NCI-H524 treated with DMSO at 0.1 percent for 48 hours (cell line): Measurements from ENCODE around the gene OR6S1.
"Not testable (repeated sequence)": the region's sequence is repeated elsewhere in the genome, so short reads cannot be mapped to it uniquely, and the experiment has no call there.

Experiments used
- DNase-seq: peaks from one replicate; lab custom pipeline; 2025; lab: John Stamatoyannopoulos, UW

Gene OR6S1

DNA sequence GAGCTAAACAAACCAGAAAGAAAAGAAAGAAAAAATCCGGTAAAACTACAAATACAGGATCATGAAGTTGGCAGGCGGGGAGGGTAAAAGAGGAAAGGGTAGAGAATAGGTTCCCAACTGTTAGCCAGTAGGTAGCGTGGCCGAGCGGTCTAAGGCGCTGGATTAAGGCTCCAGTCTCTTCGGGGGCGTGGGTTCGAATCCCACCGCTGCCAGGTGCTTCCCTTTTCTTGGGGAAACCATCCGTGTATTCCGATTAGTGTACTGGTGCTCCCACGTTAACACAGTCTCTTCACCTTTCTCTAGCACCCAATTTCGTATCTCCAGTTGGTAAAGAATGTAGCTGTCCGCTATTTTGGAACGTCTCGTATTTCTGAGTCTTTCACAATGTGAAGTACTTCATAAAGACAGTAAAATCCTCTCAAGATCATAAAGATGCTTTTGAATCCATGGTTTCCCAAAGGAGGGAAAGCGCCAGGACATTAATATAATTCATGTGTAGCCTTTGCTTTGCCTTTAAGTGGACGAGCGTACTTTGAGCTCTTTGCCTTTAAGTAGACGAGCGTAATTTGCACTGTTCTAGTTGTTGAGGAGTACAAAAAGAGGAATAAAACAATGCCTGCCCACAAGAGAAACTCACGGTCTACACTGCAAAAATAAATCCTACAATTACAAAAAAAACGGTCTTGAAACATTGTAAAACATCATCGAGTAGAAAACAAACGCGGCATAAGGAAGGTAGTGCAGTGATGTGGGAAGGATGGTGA, 31.3 kb downstream of the OR6S1 start:
- peak; percentile 85 for DNase-seq

GRCh38 chr14:20609215-20610001, 32.1 kb downstream of the OR6S1 start:
- DNase-seq = peak; percentile 76

DNA sequence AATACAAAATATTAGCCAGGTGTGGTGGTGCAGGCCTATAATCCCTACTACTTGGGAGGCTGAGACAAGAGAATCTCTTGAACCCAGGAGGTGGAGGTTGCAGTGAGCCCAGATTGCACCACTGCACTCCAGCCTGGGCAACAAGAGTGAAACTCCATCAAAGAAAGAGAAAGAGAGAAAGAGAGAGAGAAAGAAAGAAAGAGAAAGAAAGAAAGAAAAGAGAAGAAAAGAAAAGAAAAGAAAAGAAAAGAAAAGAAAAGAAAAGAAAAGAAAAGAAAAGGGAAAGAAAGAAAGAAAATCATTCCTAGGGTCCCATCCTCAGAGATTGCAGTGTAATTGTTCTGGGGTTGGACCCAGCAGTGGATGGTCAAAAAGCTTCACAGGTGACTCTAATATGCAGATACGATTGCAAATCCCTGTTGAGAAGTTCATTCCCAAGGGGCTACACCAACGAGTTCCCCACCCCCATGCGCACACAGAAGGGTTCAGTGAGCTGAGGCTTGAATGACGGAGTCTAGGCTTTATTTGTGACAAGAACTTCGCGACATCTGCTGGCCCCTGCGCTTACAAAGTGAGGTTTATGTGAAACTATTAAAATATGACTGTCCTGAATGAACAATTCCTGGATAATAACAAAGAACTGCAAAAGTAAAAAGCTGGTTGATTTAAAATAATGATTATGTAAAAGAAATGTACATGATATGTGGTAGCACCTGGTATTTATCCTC, 32.9 kb downstream of the OR6S1 start:
- peak; percentile 61 for DNase-seq

DNA sequence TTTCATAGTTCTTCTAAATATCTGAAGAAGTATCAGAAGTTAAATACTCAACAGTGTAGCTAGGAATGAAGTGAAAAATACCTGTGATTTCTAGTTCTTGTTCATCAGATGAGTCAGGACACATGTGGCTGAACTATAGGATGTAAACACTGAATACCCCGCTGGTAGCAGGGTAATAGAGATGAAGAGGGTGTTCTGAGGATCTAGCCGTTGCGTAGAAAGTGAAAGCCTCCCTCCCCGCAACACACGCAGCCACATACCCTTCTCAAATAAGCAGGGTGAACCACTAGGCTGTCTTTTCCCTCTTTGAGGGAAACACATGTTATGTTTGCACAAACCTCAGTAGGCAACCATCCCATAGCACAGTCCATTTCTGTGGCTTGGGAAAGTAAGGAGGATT, 33.9 kb downstream of the OR6S1 start:
- no peak for DNase-seq

- DNase-seq = no peak
These were observed 34.6 kb downstream of the OR6S1 start for GRCh38 chr14:20606902-20607242.

DNA sequence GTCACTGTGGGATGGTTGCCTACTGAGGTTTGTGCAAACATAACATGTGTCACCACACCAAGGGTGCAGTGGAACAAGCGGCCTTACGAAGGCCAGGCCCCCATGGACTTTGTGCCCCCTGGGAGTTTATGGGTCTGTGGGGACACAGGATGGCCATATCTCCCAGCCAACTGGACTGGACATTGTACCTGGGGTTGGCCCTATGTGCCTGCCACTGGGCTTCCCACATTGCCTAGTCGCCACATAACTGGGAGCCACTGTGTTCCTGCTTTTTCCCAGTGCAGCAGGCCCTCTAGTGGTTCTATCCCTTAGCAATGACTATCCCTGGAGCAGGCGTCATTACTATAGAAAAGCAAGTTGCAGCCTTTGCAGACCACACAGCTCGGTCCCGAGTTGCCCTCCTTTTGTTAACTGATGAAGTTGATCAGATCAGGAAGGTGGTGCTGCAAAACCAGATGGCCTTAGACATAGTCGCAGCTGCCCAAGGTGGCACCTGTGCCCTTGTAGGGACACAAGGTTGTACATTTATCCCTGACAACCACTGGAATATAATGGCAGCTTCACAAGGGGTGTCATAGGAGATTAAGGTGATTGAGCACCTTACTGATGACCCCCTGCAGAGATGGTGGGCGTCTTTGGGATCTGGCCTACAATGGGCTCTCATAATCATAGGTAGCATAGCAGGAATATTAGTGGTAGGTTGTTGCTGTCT, 35.1 kb downstream of the OR6S1 start:
- DNase-seq = no peak

GRCh38 chr14:20603813-20604690, 37.4 kb downstream of the OR6S1 start:
- DNase-seq = peak; percentile 87

DNA sequence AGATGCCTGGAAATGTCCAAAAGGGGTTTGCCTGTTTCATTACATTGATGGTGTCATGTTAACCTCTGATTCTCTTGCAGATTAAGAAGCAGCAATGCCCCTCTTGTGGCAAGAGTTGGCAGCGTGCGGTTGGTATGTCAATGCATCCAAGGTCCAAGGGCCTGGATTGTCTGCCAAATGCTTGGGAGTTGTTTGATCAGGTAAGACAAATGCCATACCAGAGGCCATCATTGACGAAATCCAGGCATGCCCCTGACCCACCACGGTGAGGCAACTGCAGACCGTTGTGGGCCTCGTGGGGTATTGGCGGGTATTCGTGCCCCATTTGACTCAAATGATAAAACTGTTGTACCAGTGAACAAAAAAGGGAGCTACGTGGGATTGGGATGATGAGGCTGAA, 38.9 kb downstream of the OR6S1 start:
- DNase-seq = no peak

- DNase-seq = no peak
These were observed 40.0 kb downstream of the OR6S1 start for GRCh38 chr14:20601522-20601921.

- no peak for DNase-seq
These were observed 44.4 kb downstream of the OR6S1 start for GRCh38 chr14:20597108-20597507.

DNA sequence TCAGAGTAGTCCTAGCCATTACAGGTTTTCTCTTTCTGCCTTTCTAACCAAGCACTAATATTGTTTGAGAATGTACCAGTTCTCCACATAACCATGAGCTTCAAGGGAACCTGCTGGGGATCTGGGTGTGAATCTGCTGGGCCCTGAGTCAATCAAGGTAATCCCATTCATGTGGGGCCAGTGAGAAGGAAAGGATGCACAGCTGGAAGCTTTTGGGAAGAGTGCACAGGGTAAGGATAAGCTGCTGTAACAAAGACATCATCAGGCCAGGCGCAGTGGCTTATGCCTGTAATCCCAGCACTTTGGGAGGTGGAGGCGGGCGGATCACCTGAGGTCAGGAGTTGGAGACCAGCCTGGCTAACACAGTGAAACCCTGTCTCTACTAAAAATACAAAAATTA, 45.8 kb downstream of the OR6S1 start:
- DNase-seq = not testable (repeated sequence)

DNA sequence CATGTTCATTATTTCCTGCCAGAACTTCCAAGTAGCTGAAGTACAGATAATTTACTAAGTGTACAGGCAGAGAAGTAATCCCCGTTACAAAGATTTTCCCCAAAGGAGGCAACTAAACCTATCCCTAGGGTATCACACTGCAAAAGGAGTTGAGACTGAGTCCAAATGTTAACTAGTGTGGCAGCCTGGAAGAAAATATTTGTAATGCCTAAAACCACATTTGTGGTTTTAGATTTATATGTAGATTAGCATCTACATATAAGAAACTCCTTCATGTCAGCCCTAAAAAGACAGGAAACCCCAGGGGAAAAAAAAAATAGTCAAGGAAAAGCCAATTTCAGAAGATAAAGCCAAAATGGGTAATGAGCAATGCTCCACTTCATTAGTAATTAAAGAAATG, 48.9 kb downstream of the OR6S1 start:
- DNase-seq = no peak

GRCh38 chr14:20591235-20591634, 50.3 kb downstream of the OR6S1 start, which contains the start of gene RNASE12:
TSS of gene RNASE12 (minus strand) at chr14:20591376. CDS start at chr14:20590723, 653 bp downstream.
- no peak for DNase-seq
